GM21723 (cell line): ENCODE results near the gene HMGB1.
"Not testable (repeated sequence)": the region's sequence is repeated elsewhere in the genome, so short reads cannot be mapped to it uniquely, and the experiment has no call there.

Experiments
- ATAC-seq: cut with Tn5 transposase; IDR thresholded peaks from one replicate; pipeline ENCODE4 v1.9.1; 2021; ENCODE audit warnings: mild to moderate bottlenecking, moderate library complexity; ENCODE audit not compliant: unreplicated experiment

The HMGB1 gene

GRCh38 chr13:30466841-30467252, 1.1 kb upstream of the HMGB1 start:
- ATAC-seq = no peak

- peak; percentile 12 for ATAC-seq
Observed at GRCh38 chr13:30466358-30466714, 600 bp upstream of the HMGB1 start.

GRCh38 chr13:30465343-30465592, 468 bp downstream of the HMGB1 start:
- ATAC-seq = no peak

- peak; percentile 29 for ATAC-seq
Observed at GRCh38 chr13:30464496-30465342, 1.0 kb downstream of the HMGB1 start.

GRCh38 chr13:30463787-30464495, 1.8 kb downstream of the HMGB1 start:
- ATAC-seq = peak; percentile 43

- ATAC-seq = not testable (repeated sequence)
Observed at GRCh38 chr13:30461279-30462066, 4.3 kb downstream of the HMGB1 start.

GRCh38 chr13:30457306-30457891, 8.3 kb downstream of the HMGB1 start:
- ATAC-seq = no peak

- ATAC-seq = no peak
Observed at GRCh38 chr13:30456290-30456689, 9.4 kb downstream of the HMGB1 start.

- no peak for ATAC-seq
Observed at GRCh38 chr13:30454991-30455390, 10.7 kb downstream of the HMGB1 start.

- no peak for ATAC-seq
Observed at GRCh38 chr13:30453727-30454126, 12.0 kb downstream of the HMGB1 start.

- not testable (repeated sequence) for ATAC-seq
Observed at GRCh38 chr13:30451476-30451875, 14.3 kb downstream of the HMGB1 start.

- no peak for ATAC-seq
Observed at GRCh38 chr13:30450066-30450465, 15.7 kb downstream of the HMGB1 start.

- ATAC-seq = no peak
Observed at GRCh38 chr13:30448441-30448840, 17.3 kb downstream of the HMGB1 start.

- no peak for ATAC-seq
Observed at GRCh38 chr13:30446126-30446500, 19.6 kb downstream of the HMGB1 start.

GRCh38 chr13:30443957-30444404, 21.8 kb downstream of the HMGB1 start:
- ATAC-seq = peak; percentile 43

- not testable (repeated sequence) for ATAC-seq
Observed at GRCh38 chr13:30443491-30443890, 22.2 kb downstream of the HMGB1 start.

GRCh38 chr13:30442926-30443325, 22.8 kb downstream of the HMGB1 start:
- no peak for ATAC-seq

- no peak for ATAC-seq
Observed at GRCh38 chr13:30440910-30441703, 24.6 kb downstream of the HMGB1 start.

- no peak for ATAC-seq
Observed at GRCh38 chr13:30438286-30438685, 27.4 kb downstream of the HMGB1 start.

GRCh38 chr13:30437177-30437576, 28.6 kb downstream of the HMGB1 start:
- no peak for ATAC-seq
